Left ventricle myocardium inferior (tissue), 1 donor: Measurements from ENCODE around the gene POU2F1. TPM values are rescaled to one million over a fixed set of nuclear protein-coding genes. Genes with fewer than 3 reads are reported as not detected.
A peak's percentile ranks its signal among the peaks of the same experiment; 100 is the strongest.

Experiments
- DNase-seq: peaks from one replicate; pipeline ENCODE4 v3.0.0-alpha.2; 2020
- H3K27ac ChIP-seq: fragments of 200-600 bp; replicated peaks from 2 replicates; pipeline ENCODE4 v1.8.0; 2021
- H3K27me3 ChIP-seq: fragments of 200-600 bp; 2 replicates; pipeline ENCODE4 v1.8.0; 2021; ENCODE audit warnings: low read depth
- H3K36me3 ChIP-seq: fragments of 200-600 bp; 2 replicates; pipeline ENCODE4 v1.8.0; 2021
- H3K4me1 ChIP-seq: fragments of 200-600 bp; 2 replicates; pipeline ENCODE4 v1.8.0; 2021
- H3K4me3 ChIP-seq: fragments of 200-600 bp; 2 replicates; pipeline ENCODE4 v1.8.0; 2021; ENCODE audit warnings: mild to moderate bottlenecking, moderate library complexity
- H3K9me3 ChIP-seq: fragments of 200-600 bp; replicated peaks from 2 replicates; pipeline ENCODE4 v1.8.0; 2021
- CTCF ChIP-seq: fragments of 200-600 bp; IDR thresholded peaks from 2 replicates; pipeline ENCODE4 v1.8.0; 2021; ENCODE audit warnings: antibody characterized with exemption, mild to moderate bottlenecking, borderline replicate concordance
- intact Hi-C: fragments of 100-400 bp; cut with micrococcal nuclease; formaldehyde crosslinking; loops from one replicate; pipeline ENCODE4 v1.11.0; 2022
- total RNA-seq: library from RNA; stranded (reverse); fragmentation: NEBNext Ultra II Directional; extraction: Animal tissue kit (Norgen Biotek cat#: 25700); gene quantifications from one replicate; pipeline ENCODE4 v1.2.1, GENCODE V29; 2021
- donor health status: DM: no; HTN: yes; CAD: no; lungs with severe emphysema.

Gene POU2F1
- total RNA-seq, 1 donor from 2014 or later, result 7.5 TPM

DNA sequence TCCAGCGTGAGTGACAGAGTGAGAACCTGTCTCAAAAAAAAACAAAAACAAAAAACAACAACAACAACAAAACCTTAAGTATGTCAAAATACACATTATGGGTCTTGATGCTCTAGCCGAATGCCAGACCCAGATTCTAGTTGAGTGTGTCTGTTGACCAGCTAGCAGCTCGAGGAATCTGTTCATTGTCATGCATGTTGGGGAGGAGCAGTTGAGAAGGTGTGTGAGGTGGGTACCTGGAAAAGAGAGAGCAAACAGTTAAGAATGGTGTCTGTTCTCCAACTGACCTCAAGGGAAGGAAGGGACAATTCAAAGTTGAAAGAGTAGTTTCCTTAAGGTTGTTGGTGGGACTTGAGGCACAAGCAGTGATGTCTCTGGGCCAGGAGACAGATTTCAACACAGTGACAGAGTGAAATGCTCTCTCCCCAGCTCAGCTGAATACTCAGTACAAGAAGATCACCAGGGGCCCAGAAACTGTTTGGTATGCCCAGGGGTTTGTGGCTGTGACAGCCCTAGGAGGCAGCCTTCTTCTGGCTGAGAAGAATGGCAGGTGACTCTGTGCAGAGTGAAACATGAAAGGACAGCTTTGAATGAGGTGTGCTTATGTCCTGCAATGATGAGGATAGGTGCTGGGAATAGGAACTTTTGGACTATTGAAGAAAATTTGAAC lies 14.4 kb upstream of the POU2F1 start:
- TF ChIP-seq CTCF, result no peak
- intact Hi-C loops, result no loop called here
- Histone ChIP-seq H3K36me3 (no peaks in the 10 kb centered on the region), H3K9me3 (peaks cover 19% of the 10 kb centered on the region), H3K27ac (no peak overlapping the region), H3K4me1 (no peaks in the 10 kb centered on the region), H3K27me3 (no peaks in the 10 kb centered on the region), H3K4me3 (no peak overlapping the region)
- no peak for DNase-seq

- no peaks in the 10 kb centered on the region for H3K27me3 ChIP-seq
- no peaks in the 10 kb centered on the region for H3K36me3 ChIP-seq
- TF ChIP-seq CTCF, result peak; percentile 50
- intact Hi-C loops, result no loop called here
- peaks cover 19% of the 10 kb centered on the region for H3K9me3 ChIP-seq
- no peak overlapping the region for H3K27ac ChIP-seq
- H3K4me1 ChIP-seq, result no peaks in the 10 kb centered on the region
- DNase-seq, result no peak
- no peak overlapping the region for H3K4me3 ChIP-seq
These were observed 12.6 kb upstream of the POU2F1 start for GRCh38 chr1:167207940-167208623.

- Histone ChIP-seq H3K4me3 (no peak overlapping the region), H3K4me1 (no peaks in the 10 kb centered on the region), H3K9me3 (peaks cover 19% of the 10 kb centered on the region), H3K27ac (no peak overlapping the region), H3K36me3 (no peaks in the 10 kb centered on the region), H3K27me3 (no peaks in the 10 kb centered on the region)
- intact Hi-C loops, result no loop called here
- TF ChIP-seq CTCF, result no peak
- DNase-seq, result no peak
These were observed 12.1 kb upstream of the POU2F1 start for GRCh38 chr1:167208624-167208976.

DNA sequence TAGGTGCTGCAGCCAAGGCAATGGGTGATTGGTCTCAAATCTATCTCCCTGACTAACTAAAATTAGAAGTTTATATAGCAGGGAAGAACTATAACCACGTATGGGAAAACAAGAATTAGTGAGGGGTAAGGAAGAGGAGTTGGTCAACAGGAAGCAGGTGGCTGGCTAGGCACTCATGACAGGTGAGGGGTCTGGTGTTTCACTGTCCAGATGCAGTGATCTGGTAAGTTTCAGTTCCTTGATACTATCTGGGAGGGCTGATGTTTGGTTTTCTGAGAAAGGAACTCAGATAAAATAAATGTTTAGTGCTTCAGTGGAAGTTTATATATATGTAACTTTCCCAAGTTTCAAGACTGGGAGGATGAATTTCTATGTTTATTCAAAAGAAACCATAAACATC lies 11.6 kb upstream of the POU2F1 start:
- intact Hi-C loops, result no loop called here
- H3K36me3 ChIP-seq, result no peaks in the 10 kb centered on the region
- no peaks in the 10 kb centered on the region for H3K4me1 ChIP-seq
- H3K27ac ChIP-seq, result no peak overlapping the region
- H3K4me3 ChIP-seq, result no peak overlapping the region
- H3K9me3 ChIP-seq, result peaks cover 18% of the 10 kb centered on the region
- no peak for TF ChIP-seq CTCF
- no peaks in the 10 kb centered on the region for H3K27me3 ChIP-seq
- no peak for DNase-seq

GRCh38 chr1:167210966-167211674 lies 9.6 kb upstream of the POU2F1 start:
- Histone ChIP-seq H3K4me3 (no peak overlapping the region), H3K27ac (no peak overlapping the region), H3K9me3 (peaks cover 5% of the 10 kb centered on the region), H3K4me1 (no peaks in the 10 kb centered on the region), H3K36me3 (no peaks in the 10 kb centered on the region), H3K27me3 (no peaks in the 10 kb centered on the region)
- no peak for TF ChIP-seq CTCF
- DNase-seq, result no peak
- intact Hi-C loops, result no loop called here
